Measurements from ENCODE around the gene RCOR2.
A peak's percentile ranks its signal among the peaks of the same experiment; 100 is the strongest.

DNA sequence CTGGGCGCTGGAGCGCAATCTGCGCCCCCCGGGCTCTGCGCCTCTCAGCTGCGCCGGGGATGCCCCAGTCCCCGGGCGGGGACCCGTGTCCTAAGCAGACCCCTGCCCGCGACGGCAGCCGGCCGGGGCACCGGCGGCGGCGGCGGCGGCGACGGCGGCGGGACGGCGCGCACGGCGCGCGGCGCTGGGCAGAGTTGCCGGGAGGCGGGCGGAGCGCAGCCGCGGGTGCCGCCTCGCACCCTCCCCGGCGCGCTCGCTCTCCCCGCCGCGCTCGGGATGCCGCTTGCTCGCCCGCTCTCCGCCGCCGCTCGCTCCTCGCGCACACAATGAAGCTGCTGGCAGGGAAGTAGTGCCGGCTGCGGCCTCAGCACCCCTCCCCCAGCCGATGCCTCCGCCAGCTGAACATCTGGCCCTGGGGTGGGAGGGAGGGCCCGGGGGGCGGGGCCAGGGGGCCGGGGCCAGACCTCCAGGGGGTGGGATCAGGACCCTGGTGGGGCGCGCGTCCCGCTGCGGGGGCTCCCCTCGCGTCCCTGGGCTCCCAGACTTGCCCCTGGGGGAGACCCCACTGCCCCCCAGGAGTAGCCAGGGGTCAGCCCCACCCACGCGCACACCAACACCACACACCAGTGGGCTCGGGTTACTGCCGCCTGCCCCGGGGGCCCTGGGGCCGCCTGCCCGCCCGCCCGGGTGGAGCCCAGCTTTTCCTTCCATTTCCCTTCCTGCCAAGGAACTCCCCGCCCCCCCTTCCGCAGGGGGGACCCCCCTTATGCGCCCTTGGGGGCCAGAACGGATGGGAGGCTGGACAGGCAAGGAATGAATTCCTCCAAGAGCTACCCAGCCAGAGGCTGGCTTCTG is at the start of gene RCOR2:
- no peak for TF ChIP-seq CTCF (IDR thresholded peaks at IDR 0.05)
- no peak for TF ChIP-seq ZNF416 (CRISPR knock-in tag; IDR thresholded peaks at IDR 0.05)
- no peak for TF ChIP-seq ATF2 (CRISPR knock-in tag; IDR thresholded peaks at IDR 0.05; ENCODE audit: borderline replicate concordance, low read depth)
- TF ChIP-seq, protein P1, sequence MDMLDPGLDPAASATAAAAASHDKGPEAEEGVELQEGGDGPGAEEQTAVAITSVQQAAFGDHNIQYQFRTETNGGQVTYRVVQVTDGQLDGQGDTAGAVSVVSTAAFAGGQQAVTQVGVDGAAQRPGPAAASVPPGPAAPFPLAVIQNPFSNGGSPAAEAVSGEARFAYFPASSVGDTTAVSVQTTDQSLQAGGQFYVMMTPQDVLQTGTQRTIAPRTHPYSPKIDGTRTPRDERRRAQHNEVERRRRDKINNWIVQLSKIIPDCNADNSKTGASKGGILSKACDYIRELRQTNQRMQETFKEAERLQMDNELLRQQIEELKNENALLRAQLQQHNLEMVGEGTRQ (CRISPR knock-in tag; IDR thresholded peaks at IDR 0.05) = 0 out of 2 replicates have a peak, but pooled peaks have one; percentile 10
- TF ChIP-seq ZNF232 (CRISPR knock-in tag; IDR thresholded peaks at IDR 0.05) = no peak
- no peak for TF ChIP-seq MAX (CRISPR knock-in tag; IDR thresholded peaks at IDR 0.05)
- TF ChIP-seq E2F1 (CRISPR knock-in tag; IDR thresholded peaks at IDR 0.05) = no peak
- TF ChIP-seq E2F5 (CRISPR knock-in tag; IDR thresholded peaks at IDR 0.05) = no peak
- no peak for TF ChIP-seq ZBTB21 (CRISPR knock-in tag; IDR thresholded peaks at IDR 0.05; ENCODE audit: borderline replicate concordance)
- no peak for TF ChIP-seq IRF2 (CRISPR knock-in tag; IDR thresholded peaks at IDR 0.05; ENCODE audit: borderline replicate concordance, low read depth)
